HTR-8/SVneo (cell line): ENCODE measurements around the gene MRNIP.

Source experiments
- DNase-seq: peaks from one replicate; pipeline ENCODE4 v3.0.0; 2011; ENCODE audit warnings: low spot score, mixed read lengths; ENCODE audit not compliant: insufficient read length
- FAIRE-seq: peaks from 2 replicates; lab custom pipeline; 2011; peaks lifted over from hg19 to GRCh38; lab: Jason Lieb, UNC

MRNIP gene, protein sequence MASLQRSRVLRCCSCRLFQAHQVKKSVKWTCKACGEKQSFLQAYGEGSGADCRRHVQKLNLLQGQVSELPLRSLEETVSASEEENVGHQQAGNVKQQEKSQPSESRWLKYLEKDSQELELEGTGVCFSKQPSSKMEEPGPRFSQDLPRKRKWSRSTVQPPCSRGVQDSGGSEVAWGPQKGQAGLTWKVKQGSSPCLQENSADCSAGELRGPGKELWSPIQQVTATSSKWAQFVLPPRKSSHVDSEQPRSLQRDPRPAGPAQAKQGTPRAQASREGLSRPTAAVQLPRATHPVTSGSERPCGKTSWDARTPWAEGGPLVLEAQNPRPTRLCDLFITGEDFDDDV

GRCh38 chr5:179858586-179859427, at the start of gene MRNIP:
Gene MRNIP, minus strand, starts transcription at chr5:179858817. Its CDS starts 21 bp downstream, at chr5:179858796.
- DNase-seq (peak; percentile 97), FAIRE-seq (peak; percentile 93)

GRCh38 chr5:179907556-179908324, 49.1 kb upstream of the MRNIP start, which contains the start of gene TBC1D9B:
Gene TBC1D9B, minus strand, starts transcription at chr5:179907897. Its CDS starts 76 bp downstream, at chr5:179907821.
- FAIRE-seq (peak; percentile 68), DNase-seq (peak; percentile 73)

GRCh38 chr5:179906795-179907555, 48.4 kb upstream of the MRNIP start:
- peak; percentile 36 for FAIRE-seq
- peak; percentile 18 for DNase-seq

DNA sequence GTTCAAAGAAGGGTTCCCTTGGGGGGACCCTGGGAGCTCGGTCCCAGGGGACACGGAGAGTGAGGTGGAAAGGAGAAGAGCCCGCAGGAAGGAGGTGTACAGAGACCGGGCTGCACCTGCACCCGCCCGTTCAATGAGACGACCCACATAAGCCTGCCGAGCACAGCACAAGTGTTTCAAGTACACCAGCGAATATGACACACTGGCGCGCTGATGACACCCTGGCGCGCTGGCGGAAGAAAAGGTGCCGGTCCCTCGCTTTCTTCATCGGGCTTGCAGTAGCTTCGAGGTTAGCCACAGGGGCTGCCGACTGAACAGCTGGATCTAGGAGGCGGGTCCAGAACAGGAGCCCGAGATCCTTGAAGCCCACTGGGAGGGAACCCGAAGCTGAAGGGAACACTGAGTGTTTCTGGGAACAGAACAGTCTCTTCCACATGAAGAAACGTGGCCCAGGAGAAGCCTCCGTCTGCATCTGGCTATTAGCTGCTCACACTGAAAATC, 47.7 kb upstream of the MRNIP start:
- FAIRE-seq (peak; percentile 31), DNase-seq (no peak)

DNA sequence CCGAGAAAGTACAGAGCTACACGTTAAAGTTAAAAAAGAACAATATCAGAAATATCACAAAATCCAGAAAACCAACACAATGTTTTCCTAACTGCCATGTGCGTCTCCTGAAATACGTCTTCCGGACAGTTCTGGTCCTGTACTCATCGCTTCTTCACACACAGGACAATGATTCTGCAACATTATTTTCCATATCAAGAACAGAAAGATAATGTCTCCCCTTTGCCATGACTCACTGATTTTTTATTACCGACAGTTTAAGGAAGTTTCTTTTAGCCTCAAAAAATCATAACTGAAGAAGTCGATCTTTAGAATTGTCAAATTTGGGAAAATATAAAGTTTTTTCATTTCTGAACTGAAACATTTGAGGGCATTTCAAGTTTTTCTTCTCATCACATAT, 46.5 kb upstream of the MRNIP start:
- FAIRE-seq (no peak), DNase-seq (no peak)

- FAIRE-seq, result no peak
- DNase-seq, result no peak
These were observed 46.0 kb upstream of the MRNIP start for GRCh38 chr5:179904463-179905160.

- FAIRE-seq, result no peak
- DNase-seq, result no peak
These were observed 44.1 kb upstream of the MRNIP start for GRCh38 chr5:179902763-179903158.

DNA sequence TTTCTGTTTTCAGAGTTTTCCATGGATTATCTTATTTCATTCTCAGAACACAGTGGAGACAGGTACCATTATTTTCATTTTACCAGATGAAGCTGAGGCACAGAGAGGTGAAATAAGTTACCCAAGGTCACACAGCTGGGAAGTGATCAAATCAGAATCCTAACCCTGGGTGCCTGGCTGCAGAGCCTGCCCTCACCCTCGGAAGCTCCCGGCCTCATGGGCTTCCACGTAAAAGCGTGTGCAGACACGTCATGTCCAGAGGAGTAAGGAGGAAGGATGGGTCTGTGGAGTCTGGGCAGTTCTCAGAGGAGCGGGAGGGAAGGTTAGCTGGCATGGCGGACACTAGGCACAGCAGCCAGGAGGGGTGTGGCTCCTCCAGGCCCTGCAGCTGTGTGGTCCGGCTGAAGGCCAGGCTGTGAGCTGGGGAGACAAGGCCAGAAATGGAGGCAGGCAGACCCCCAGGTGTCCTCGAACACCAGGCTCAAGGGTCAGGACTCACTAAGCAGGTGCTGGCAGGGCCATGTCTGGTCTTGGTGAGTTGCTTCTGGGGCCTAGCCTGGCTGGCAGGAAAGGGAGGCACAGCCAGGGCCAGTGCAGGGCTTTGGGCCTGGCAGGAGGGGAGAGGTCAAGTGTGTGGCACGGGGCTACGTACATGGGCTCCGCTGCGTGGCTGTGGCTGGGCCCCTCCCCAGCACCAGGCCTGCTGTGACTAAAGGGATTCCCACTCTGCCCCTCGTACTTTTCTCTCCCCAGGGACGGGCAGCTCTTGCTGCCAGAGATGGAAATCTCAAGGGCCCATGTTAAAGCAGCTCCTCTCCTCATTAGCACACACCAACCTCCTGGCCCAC, 43.5 kb upstream of the MRNIP start:
- FAIRE-seq (no peak), DNase-seq (no peak)

- FAIRE-seq, result no peak
These were observed 42.8 kb upstream of the MRNIP start for GRCh38 chr5:179901462-179901861.

DNA sequence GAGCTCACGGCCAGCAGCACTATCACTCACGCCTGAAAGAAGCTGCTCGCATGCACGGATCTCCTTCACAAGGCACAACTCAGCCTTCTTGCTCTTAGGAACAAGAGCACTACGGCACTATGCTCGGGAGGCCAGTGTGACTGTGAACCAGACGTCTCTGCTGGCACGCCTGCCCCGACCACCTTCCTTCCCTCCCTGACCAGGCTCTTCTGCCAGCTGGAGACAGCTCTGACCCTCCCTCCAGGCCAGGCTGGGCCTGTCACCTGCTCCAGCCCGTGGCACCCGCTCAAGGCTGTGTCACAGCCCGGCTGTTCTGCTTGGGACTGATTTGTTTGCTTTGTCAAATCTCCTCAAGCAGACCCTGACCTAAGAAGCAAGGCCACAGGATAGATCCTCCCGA, 42.1 kb upstream of the MRNIP start:
- FAIRE-seq (peak; percentile 44), DNase-seq (no peak)

More at GRCh38 chr5:179901462-179901861, 42.8 kb upstream of the MRNIP start:
- no peak for DNase-seq

DNA sequence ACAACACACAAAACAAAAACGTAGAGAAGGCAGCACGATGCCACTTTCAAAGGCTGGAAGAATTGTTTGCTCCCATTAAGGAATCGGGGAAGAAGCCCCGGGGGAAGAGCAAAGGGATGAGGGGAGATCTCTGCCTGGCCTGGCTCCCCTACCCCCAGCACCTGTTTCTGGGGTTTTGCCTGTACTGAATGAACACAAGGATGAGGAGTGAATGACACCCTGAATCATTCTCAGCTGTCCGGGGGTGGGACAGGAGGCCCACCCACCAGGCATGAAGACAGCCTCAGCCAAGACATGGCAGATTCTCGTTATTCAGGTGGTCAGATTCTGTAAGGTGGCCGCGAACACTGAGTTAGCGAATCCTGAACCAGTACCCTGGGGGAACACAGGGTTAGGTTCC, 41.6 kb upstream of the MRNIP start:
- FAIRE-seq, result no peak
- no peak for DNase-seq

DNA sequence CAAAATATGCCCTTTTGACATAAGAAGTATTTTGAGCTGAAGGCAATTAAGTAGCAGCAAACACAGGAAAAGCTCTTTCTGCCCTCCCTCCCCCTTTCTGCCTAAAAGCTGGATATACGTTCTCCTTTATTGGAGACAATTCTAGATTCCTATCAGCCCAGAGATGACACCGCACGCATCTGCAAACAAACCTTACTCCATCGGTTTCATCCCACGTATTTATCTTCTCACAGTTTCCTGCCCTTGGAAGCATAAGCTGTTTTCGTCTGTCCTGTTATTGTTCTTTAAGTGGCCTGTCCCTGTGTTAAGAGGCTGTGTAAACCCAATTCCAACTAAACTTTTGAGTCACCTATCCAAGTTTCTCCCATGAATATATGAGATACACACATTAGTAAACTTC, 37.2 kb upstream of the MRNIP start:
- DNase-seq (no peak), FAIRE-seq (no peak)

- DNase-seq (no peak), FAIRE-seq (no peak)
These were observed 35.6 kb upstream of the MRNIP start for GRCh38 chr5:179893958-179894895.

GRCh38 chr5:179893076-179893957, 34.7 kb upstream of the MRNIP start:
- DNase-seq (no peak), FAIRE-seq (no peak)

DNA sequence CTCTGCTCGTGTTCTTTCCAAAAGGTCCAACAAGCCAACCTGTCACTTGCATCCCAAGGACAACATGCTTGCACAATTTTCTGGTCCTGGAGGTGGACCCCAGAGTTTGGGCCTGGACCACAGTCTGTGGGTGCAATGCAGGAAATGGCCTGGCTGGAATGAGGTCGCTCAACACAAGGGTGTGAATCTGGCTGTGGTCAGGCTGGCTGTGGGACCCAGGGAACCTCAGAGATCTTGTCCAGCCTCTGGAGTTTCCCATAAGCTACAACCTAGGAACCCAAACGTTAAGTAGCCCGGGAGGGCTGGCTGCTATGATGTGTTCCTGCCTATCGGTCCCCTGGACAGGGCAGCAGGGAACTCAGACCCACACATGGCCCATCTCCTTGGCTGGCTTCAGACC, 33.6 kb upstream of the MRNIP start:
- no peak for FAIRE-seq

More for the DNA sequence above, 33.6 kb upstream of the MRNIP start:
- DNase-seq, result no peak
